GM18867 (cell line): ENCODE data around the gene ASCL2.

Experiments used
- ATAC-seq: cut with Tn5 transposase; IDR thresholded peaks from one replicate; pipeline ENCODE4 v1.9.1; 2021; ENCODE audit warnings: mild to moderate bottlenecking, moderate library complexity; ENCODE audit not compliant: unreplicated experiment

ASCL2 gene

GRCh38 chr11:2309251-2310072, 39.1 kb upstream of the ASCL2 start:
- no peak for ATAC-seq

GRCh38 chr11:2308713-2309112, 38.3 kb upstream of the ASCL2 start:
- ATAC-seq, result no peak

GRCh38 chr11:2307501-2308331, 37.3 kb upstream of the ASCL2 start:
- no peak for ATAC-seq

DNA sequence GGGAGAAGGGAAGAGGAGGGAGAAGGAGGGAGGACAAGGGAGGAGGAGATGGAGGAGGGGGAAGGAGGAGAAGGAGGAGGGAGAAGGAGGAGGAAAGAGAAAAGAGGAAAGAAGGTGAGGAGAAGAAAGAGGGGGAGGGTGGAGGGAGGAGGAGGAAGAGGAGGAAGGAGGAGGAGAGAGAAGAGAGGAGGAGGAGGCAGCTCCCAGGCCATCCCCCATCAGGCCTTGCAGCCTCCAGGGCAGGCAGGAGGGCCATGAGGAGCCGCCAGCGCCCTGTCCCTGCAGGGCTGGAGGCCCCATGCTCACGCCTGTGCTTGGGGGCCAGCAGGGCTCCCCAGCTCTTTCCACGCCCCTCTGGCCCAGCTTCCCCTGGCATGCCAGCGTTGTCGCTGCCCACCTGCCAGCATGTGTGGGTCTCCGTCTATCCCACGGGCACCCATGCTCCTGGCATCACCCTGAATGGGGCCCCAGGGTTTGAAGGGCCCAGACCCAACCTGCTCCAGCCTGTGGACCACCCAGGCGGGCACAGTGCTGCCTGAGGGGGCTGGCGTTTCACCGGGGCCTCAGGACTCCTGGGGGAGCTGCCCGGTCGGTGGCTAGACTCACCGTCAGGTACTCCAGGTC, 36.6 kb upstream of the ASCL2 start:
- no peak for ATAC-seq

DNA sequence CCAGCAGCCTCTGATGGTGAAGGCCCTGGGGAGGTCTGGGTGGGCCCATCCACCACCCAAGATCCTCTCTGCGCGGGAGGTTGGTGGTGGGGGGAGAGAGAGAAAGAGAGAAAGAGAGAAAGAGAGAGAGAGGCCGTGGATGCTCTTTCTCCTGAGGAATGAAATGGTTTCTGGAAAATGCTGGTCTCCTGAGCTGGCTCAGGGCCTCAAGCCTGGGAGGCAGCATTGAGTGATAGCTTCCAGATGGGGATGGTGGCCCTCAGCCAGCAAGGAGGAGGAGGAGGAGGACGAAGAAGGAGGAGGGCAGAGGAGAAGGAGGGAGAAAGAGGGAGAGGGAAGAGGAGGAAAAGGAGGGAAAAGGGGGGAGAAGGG, 36.0 kb upstream of the ASCL2 start:
- no peak for ATAC-seq

DNA sequence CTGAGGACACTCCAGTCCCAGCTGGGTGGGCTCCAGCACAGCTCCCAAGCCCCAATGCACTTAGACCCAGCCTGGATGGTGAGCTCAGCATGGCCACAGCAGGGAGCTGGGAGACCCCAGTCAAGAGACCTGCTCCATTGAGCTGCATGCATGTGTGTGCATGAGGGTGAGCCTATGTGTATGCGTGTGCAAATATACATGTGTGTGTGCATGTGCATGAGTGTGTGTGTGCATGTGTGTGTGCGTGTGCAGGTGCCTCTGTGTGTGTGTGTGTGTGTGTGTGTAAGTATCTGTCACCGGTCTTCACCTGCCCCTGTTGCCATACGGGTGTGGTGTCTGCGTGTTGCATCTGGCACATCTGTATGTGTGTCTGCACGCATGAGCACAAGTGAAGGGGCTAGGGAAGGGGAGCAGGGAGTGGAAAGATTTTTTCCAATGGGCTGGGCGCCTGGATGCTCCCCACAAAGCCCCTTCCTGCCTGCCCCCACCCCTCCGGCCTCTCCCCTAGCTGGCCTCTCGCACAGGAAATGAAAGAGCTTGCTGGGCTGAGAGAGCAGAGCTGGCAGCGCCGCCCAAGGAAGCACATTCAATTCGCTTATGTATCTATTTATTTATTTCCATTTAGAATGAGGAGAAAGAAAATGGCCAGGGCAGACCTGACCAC, 35.5 kb upstream of the ASCL2 start:
- ATAC-seq, result no peak

- no peak for ATAC-seq
These were observed 34.9 kb upstream of the ASCL2 start for GRCh38 chr11:2305140-2305778.

- no peak for ATAC-seq
These were observed 34.2 kb upstream of the ASCL2 start for GRCh38 chr11:2304506-2305139.

DNA sequence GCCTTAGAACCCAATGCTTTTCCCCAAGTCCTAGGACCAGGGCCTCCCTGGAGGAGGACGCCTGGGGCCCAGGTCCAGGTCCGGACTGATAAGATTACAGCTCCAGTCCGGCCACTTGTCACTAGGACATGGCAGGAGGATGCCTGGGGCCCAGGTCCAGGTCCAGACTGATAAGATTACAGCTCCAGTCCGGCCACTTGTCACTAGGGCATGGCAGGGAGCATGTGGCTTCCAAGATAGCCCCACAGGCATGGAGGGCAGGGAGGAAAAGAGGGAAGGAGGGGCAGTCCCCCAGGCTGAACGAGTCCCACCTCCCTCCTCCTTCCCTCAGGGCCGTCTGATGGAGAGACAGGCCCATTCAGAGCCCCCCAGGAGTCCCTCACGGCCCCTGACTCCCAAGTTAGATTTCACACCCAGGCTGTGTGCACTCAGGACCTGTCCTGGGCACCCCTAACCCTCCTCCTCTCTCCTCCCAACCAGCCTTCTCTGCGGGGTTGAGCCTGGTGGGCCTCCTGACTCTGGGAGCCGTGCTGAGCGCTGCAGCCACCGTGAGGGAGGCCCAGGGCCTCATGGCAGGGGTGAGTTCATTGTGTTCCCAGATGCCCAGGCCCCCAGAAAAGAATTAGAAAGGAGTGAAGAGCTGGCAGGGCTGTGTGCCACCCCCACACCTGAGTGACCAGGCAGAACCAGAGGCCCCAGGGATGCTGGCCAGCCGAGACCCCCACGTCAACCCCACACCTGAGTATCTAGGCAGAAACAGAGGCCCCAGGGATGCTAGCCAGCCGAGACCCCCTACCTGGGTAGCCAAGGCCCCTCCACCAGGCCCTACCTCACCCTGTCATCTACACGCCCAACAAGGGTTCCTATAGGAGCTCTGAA, 33.5 kb upstream of the ASCL2 start:
- ATAC-seq, result no peak

DNA sequence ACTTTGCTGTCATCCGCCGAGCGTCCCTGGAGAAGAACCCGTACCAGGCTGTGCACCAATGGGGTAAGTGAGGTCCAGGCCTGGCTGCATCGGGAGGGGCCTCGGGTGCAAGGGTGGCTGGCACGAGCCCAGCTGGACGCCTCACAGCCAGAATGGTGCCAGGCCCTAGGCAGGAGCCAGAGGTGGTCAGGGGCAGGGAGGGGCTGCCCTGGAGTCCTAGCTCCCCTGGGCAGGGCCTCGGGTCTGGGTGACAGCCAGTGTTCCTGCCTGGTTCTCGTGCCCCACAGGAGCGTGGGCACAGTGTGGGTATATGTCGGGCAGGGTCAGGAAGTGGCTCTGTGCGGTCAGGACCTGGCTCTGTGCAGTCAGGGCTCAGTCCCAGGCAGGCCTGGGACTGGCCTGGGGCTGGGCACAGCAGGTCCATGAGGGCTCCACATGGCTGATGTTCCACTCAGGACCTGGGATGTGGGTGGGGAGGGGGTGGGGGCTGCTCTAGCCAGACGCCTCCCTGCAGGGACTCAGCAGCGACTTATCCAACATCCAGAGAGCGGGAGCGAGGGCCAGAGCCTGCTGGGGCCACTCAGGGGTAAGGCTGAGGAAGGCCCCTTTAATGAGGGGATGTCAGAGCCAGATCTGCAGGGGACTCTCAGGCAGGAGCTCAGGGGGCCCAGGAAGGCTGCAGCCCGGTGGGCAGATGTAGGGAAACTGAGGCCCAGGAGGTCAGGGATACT, 32.7 kb upstream of the ASCL2 start:
- no peak for ATAC-seq

- ATAC-seq, result no peak
These were observed 32.0 kb upstream of the ASCL2 start for GRCh38 chr11:2302306-2302895.

- peak; percentile 63 for ATAC-seq
These were observed 31.4 kb upstream of the ASCL2 start, which contains the start of the genes C11orf21 and TSPAN32 for GRCh38 chr11:2301631-2302305. C11orf21 (minus strand) TSS chr11:2301918; CDS start chr11:2301808, 110 bp downstream. TSPAN32 (plus strand) TSS chr11:2302013; CDS start chr11:2302150, 137 bp downstream.

- ATAC-seq, result no peak
These were observed 30.7 kb upstream of the ASCL2 start for GRCh38 chr11:2300936-2301630.

DNA sequence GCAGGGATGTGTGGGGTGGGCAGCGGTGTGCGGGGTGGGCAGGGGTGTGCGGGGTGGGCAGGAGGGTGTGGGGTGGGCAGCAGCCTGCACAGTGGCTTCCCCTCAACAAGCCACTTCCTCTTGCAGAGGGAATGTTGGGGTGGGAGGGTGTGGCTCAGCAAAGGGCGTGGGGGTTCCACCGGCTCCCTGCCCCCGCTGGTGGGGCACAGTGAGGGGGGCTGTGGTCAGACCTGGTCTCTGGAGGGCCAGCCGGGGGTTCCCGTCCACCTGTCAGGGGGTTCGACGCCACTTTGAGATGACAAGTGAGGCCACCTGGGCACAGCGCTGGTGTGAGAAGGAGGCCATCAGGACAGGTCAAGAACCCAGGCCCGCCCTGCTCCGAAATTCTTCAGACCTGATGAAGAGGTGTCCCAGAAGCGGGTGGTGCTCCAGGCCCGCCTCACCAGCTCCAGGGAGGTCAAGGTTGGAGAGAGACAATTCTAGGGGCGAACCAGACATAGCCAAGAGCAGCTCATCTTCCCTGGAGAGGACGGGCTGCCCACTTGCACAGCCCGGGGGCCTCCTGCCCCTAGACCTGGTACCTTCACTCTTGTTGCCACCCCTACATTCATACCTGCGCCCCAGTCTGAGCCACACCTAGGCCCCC, 30.0 kb upstream of the ASCL2 start:
- ATAC-seq, result no peak

GRCh38 chr11:2299773-2300172, 29.4 kb upstream of the ASCL2 start:
- no peak for ATAC-seq
